K562 (cell line): Measurements from ENCODE around the gene MMP11. TPM values are rescaled to one million over a fixed set of nuclear protein-coding genes. Genes with fewer than 3 reads are reported as not detected.

Experiments
- ATF1 ChIP-seq, 2 experiments: fragments of 450-650 bp in 1 of 2; IDR thresholded peaks; 2 replicates each; pipeline ENCODE4 v1.6.1; 2016; ENCODE audit warnings: missing compliant biosample characterization in 1 of 2, missing genetic modification characterization in 1 of 2
- ATF7 ChIP-seq: fragments of 450-650 bp; IDR thresholded peaks from 2 replicates; pipeline ENCODE4 v1.7.1; 2014; ENCODE audit warnings: mild to moderate bottlenecking, moderate library complexity
- CXXC5 ChIP-seq: fragments of 250-450 bp; sonication (Bioruptor Pico); IDR thresholded peaks from 2 replicates; pipeline ENCODE4 v1.8.0; 2022; ENCODE audit warnings: inconsistent platforms, mild to moderate bottlenecking, moderate library complexity
- ELF2 ChIP-seq: fragments of 250-450 bp; sonication (Bioruptor Pico); IDR thresholded peaks from 2 replicates; pipeline ENCODE4 v1.5.0; 2021; ENCODE audit warnings: mild to moderate bottlenecking
- ERF ChIP-seq: fragments of 450-650 bp; formaldehyde crosslinking; IDR thresholded peaks from 2 replicates; pipeline ENCODE4 v1.4.0; 2020; ENCODE audit warnings: mild to moderate bottlenecking, mixed read lengths
- GABPA ChIP-seq: fragments of 200-800 bp; sonication (Bioruptor generic); conservative IDR thresholded peaks from 2 replicates; pipeline ENCODE4 v1.6.1; 2016; ENCODE audit warnings: low read depth, missing genetic modification characterization, missing compliant biosample characterization
- HDAC8 ChIP-seq: fragments of 450-650 bp; IDR thresholded peaks from 2 replicates; pipeline ENCODE4 v1.6.1; 2016; ENCODE audit warnings: mild to moderate bottlenecking, missing genetic modification characterization, moderate library complexity, missing compliant biosample characterization
- HMG20A ChIP-seq: fragments of 450-650 bp; formaldehyde crosslinking; conservative IDR thresholded peaks from 2 replicates; pipeline ENCODE4 v1.4.0; 2020; ENCODE audit warnings: mild to moderate bottlenecking, mixed read lengths
- MBD2 ChIP-seq: sonication (generic); IDR thresholded peaks from 2 replicates; pipeline ENCODE4 v1.6.1; 2016; ENCODE audit warnings: low read depth, borderline replicate concordance
- NFIC ChIP-seq: fragments of 450-650 bp; IDR thresholded peaks from 2 replicates; pipeline ENCODE4 v1.6.1; 2017; ENCODE audit warnings: mild to moderate bottlenecking, inconsistent platforms
- NONO ChIP-seq, 2 experiments: fragments of 200-400 bp in 1 of 2; fragments of 450-650 bp in 1 of 2; formaldehyde crosslinking in 1 of 2; IDR thresholded peaks; 2 replicates each; pipeline ENCODE4 v1.6.1; 2017; ENCODE audit warnings: low read depth in 2 of 2, mild to moderate bottlenecking in 2 of 2, moderate library complexity in 2 of 2, low read length in 1 of 2
- PHF20 ChIP-seq: fragments of 450-650 bp; IDR thresholded peaks from 2 replicates; pipeline ENCODE4 v1.6.1; 2018; ENCODE audit not compliant: partially characterized antibody
- PHF8 ChIP-seq: fragments of 200-600 bp; sonication (generic); IDR thresholded peaks from 2 replicates; pipeline ENCODE4 v1.6.1; 2012; ENCODE audit warnings: mixed run types, mild to moderate bottlenecking, inconsistent platforms, low read length, moderate library complexity, borderline replicate concordance
- SAP30 ChIP-seq: fragments of 200-600 bp; sonication (generic); IDR thresholded peaks from 2 replicates; pipeline ENCODE4 v1.6.1; 2012; ENCODE audit warnings: borderline replicate concordance, low read depth, mild to moderate bottlenecking, moderate library complexity, low read length, control low read depth, inconsistent platforms; ENCODE audit not compliant: insufficient read depth, poor library complexity, severe bottlenecking
- SIN3A ChIP-seq, 2 experiments: fragments of 150-350 bp in 1 of 2; IDR thresholded peaks; 2 replicates each; pipeline ENCODE4 v1.6.1; 2011 to 2016; ENCODE audit warnings: borderline replicate concordance in 2 of 2, low read depth in 2 of 2, low read length in 2 of 2, mild to moderate bottlenecking in 2 of 2, moderate library complexity in 2 of 2; ENCODE audit not compliant: control insufficient read depth in 1 of 2
- SP1 ChIP-seq: sonication (generic); formaldehyde crosslinking; IDR thresholded peaks from 2 replicates; pipeline ENCODE4 v1.8.1; 2022; ENCODE audit warnings: mild to moderate bottlenecking, missing genetic modification reagents
- TAF1 ChIP-seq: IDR thresholded peaks from 2 replicates; pipeline ENCODE4 v1.6.1; 2011; ENCODE audit warnings: mild to moderate bottlenecking, low read length, moderate library complexity; ENCODE audit not compliant: insufficient read depth, control insufficient read depth, severe bottlenecking; ENCODE audit errors: extremely low read depth
- TFAP4 ChIP-seq: sonication (generic); formaldehyde crosslinking; IDR thresholded peaks from 2 replicates; pipeline ENCODE4 v1.8.0; 2022; ENCODE audit warnings: missing genetic modification reagents, mild to moderate bottlenecking, moderate library complexity, borderline replicate concordance
- ZC3H4 ChIP-seq: sonication (generic); formaldehyde crosslinking; IDR thresholded peaks from 2 replicates; pipeline ENCODE4 v1.9.0; 2021; ENCODE audit warnings: missing genetic modification reagents, borderline replicate concordance
- ZFP91 ChIP-seq: sonication (generic); formaldehyde crosslinking; IDR thresholded peaks from 2 replicates; pipeline ENCODE4 v1.8.0; 2022; ENCODE audit warnings: mild to moderate bottlenecking, missing genetic modification reagents
- ZNF175 ChIP-seq: fragments of 200-800 bp; sonication (Bioruptor generic); IDR thresholded peaks from 2 replicates; pipeline ENCODE4 v1.6.1; 2016; ENCODE audit warnings: low read depth, mild to moderate bottlenecking, missing genetic modification characterization, missing compliant biosample characterization
- polyA plus RNA-seq, 8 experiments: library from polyadenylated mRNA; depleted of rRNA in 4 of 8; stranded (reverse) in 5 of 8; unstranded in 3 of 8; fragments of >200 nt; fragmentation: Nextera tagmentation in 2 of 8; fragmentation: Illumina TruSeq in 1 of 8; extraction: Ambion mirVana in 2 of 8; extraction: Trizol in 1 of 8; gene quantifications; 2 replicates each; pipeline versions ENCODE4 v1.2.1 to v1.2.3, GENCODE V29; 2011 to 2014; ENCODE audit warnings: inconsistent platforms in 1 of 8, missing spikeins in 1 of 8
- total RNA-seq, 7 experiments: library from RNA; depleted of rRNA in 6 of 7; stranded (reverse); fragments of >200 nt in 6 of 7; fragmentation: Illumina TruSeq in 2 of 7; extraction: Trizol in 2 of 7; gene quantifications; 2 replicates each; pipeline versions ENCODE4 v1.2.1 to v1.2.3, GENCODE V29; 2011 to 2021; ENCODE audit warnings: low replicate concordance in 1 of 7
- TF ChIP-seq, protein P1 (sequence below): sonication (generic); formaldehyde crosslinking; IDR thresholded peaks from 2 replicates; pipeline ENCODE4 v1.4.0; 2020; ENCODE audit warnings: mild to moderate bottlenecking, missing genetic modification reagents

MMP11 gene
- total and polyA plus RNA-seq, 9 of the 15 experiments (the other 6 are each of a cell fraction or from before 2014, with no cell fraction given), result 0.14 to 1.8 (median 1.1) TPM; not detected in 2

- no peak for TF ChIP-seq HDAC8 (tag)
- TF ChIP-seq TAF1, result peak; percentile 70
- no peak for TF ChIP-seq PHF20
- TF ChIP-seq TFAP4, result peak; percentile 79; the same call in 1 of the 2 replicates
- TF ChIP-seq ZNF175 (CRISPR knock-in tag), result peak; percentile 64; the same call in 1 of the 2 replicates
- TF ChIP-seq ERF, result peak; percentile 43; the same call in 1 of the 2 replicates
- peak; percentile 95 for TF ChIP-seq ATF7
- TF ChIP-seq, protein P1, sequence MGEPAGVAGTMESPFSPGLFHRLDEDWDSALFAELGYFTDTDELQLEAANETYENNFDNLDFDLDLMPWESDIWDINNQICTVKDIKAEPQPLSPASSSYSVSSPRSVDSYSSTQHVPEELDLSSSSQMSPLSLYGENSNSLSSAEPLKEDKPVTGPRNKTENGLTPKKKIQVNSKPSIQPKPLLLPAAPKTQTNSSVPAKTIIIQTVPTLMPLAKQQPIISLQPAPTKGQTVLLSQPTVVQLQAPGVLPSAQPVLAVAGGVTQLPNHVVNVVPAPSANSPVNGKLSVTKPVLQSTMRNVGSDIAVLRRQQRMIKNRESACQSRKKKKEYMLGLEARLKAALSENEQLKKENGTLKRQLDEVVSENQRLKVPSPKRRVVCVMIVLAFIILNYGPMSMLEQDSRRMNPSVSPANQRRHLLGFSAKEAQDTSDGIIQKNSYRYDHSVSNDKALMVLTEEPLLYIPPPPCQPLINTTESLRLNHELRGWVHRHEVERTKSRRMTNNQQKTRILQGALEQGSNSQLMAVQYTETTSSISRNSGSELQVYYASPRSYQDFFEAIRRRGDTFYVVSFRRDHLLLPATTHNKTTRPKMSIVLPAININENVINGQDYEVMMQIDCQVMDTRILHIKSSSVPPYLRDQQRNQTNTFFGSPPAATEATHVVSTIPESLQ, result 0 out of 2 replicates have a peak, but pooled peaks have one; percentile 67
- peak; percentile 95 for TF ChIP-seq ZFP91 (CRISPR knock-in tag)
- 0 out of 2 replicates have a peak, but pooled peaks have one; percentile 21 for TF ChIP-seq ELF2 (CRISPR knock-in tag)
- peak; percentile 89 for TF ChIP-seq PHF8
- TF ChIP-seq SIN3A (IDR thresholded peaks at IDR 0.05; ENCODE audit: borderline replicate concordance in 2 of 2, control insufficient read depth in 1 of 2, low read depth in 2 of 2, low read length in 2 of 2), result peak in 1 of 2 experiments; percentile 42; a peak in 1 of 4 replicates
- no peak for TF ChIP-seq HMG20A (CRISPR knock-in tag)
- peak in 1 of 2 experiments; percentile 55; a peak in 2 of 4 replicates for TF ChIP-seq NONO (IDR thresholded peaks at IDR 0.05; ENCODE audit: low read depth in 2 of 2, low read length in 1 of 2)
- TF ChIP-seq SP1 (CRISPR knock-in tag), result peak; percentile 57
- TF ChIP-seq ZC3H4 (CRISPR knock-in tag), result no peak
- TF ChIP-seq MBD2, result peak; percentile 43; the same call in 1 of the 2 replicates
- TF ChIP-seq ATF1 (CRISPR knock-in tag; IDR thresholded peaks at IDR 0.05), result no peak
- peak; percentile 53; the same call in 1 of the 2 replicates for TF ChIP-seq ATF1 (tag; IDR thresholded peaks at IDR 0.05)
- TF ChIP-seq SAP30, result no peak
- TF ChIP-seq NFIC, result no peak
- peak; percentile 51 for TF ChIP-seq GABPA
- TF ChIP-seq CXXC5 (CRISPR knock-in tag), result peak; percentile 64
Measured at GRCh38 chr22:23786752-23787599, 14.3 kb downstream of the MMP11 start, which contains the start of gene SMARCB1 (continued).
